22Rv1 (cell line): ENCODE results near the gene NTPCR.

Source experiments
- H3K27ac ChIP-seq: fragments of 450-650 bp; 2 replicates; pipeline ENCODE4 v1.5.1; 2017
- ZFX ChIP-seq: fragments of 450-650 bp; IDR thresholded peaks from 2 replicates; pipeline ENCODE4 v1.6.1; 2017; ENCODE audit warnings: antibody characterized with exemption, borderline replicate concordance
- TF ChIP-seq, protein P1 (sequence below): fragments of 450-650 bp; IDR thresholded peaks from 2 replicates; pipeline ENCODE4 v1.5.1; 2017; ENCODE audit warnings: mild to moderate bottlenecking

The NTPCR gene

DNA sequence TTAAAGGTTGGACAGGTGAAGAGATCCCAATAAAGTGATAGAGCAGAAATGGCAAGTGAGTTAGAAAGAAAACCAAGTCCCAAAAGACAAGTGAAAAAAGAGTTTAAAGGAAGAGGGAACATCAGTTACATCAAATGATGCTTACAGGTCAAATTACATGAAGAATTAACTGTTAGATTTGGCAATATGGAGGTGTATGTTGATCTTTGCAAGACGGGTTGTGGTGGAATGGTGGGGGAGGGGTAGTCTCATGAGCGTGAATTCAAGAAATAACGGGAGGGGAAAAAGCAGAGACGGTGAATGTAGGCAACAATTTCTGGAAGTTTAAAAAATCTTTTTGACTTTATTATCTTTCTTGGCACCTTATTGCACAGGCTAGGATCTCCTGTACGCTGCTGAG is 76.6 kb downstream of the NTPCR start:
- no peak for TF ChIP-seq ZFX
- TF ChIP-seq, protein P1, sequence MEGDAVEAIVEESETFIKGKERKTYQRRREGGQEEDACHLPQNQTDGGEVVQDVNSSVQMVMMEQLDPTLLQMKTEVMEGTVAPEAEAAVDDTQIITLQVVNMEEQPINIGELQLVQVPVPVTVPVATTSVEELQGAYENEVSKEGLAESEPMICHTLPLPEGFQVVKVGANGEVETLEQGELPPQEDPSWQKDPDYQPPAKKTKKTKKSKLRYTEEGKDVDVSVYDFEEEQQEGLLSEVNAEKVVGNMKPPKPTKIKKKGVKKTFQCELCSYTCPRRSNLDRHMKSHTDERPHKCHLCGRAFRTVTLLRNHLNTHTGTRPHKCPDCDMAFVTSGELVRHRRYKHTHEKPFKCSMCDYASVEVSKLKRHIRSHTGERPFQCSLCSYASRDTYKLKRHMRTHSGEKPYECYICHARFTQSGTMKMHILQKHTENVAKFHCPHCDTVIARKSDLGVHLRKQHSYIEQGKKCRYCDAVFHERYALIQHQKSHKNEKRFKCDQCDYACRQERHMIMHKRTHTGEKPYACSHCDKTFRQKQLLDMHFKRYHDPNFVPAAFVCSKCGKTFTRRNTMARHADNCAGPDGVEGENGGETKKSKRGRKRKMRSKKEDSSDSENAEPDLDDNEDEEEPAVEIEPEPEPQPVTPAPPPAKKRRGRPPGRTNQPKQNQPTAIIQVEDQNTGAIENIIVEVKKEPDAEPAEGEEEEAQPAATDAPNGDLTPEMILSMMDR, result no peak
- H3K27ac ChIP-seq, result no peak overlapping the region

DNA sequence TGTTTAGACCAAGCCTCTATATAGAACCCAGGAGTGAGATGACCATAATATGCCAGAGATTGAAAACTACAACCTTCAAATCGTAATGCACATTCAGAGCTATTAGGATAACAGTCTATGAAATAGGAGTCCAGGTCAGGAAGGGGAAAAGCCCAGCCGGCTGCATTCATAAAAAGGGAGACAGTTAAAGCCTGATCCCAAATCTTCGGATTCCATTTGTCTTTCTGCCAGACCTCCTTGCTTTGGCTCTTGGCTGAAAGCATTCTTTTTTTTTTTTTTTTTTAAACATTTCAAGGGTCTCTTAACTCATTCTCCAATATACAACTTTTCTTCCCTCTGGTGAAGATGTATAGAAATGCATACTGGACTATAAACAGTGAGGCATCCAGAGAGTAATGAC is 81.1 kb downstream of the NTPCR start:
- no peak overlapping the region for H3K27ac ChIP-seq
- TF ChIP-seq, protein P1, result no peak
- TF ChIP-seq ZFX, result no peak

DNA sequence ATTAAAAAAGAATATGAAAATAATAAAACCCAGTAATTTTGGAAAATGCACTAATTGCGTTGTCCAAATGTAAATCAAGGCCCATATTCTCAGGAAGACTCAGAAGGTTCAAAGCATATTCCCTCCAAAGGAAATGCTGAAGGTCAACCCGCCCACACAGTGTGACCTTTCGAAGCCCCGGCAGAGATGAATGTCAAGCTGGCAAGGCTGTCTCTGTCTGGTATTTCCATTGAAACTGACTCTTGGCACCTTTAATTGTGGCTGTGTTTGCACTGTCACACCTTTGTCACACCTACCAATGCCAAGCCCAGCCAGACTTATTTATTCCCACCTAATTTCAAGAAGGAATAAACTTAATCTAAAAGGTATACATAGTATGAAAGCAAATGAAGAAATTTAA is 82.5 kb downstream of the NTPCR start:
- TF ChIP-seq, protein P1, result no peak
- TF ChIP-seq ZFX, result no peak
- H3K27ac ChIP-seq, result no peak overlapping the region

DNA sequence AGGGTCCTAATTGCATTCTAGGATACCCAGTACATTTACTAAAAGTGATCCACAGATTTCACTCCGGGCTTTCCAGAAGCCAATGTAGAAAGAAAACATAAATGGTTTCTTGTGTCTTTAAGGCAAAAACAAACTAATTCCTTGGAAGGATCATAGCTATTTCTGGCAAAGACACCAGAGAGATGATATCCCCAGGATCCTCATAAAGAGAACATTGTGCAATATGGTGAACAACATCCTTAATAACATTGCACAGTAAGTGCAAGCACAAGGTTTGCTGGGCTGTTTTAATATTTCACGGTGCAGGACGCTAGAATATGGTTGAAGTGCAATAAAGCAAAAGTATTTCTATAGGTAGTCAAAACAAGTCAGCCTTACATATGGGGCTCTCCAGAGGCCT is 83.0 kb downstream of the NTPCR start:
- no peak overlapping the region for H3K27ac ChIP-seq
- no peak for TF ChIP-seq ZFX
- TF ChIP-seq, protein P1, result no peak
